ELF-1 (cell line): ENCODE results near the gene GRIK1.

ENCODE experiments used
- DNase-seq: peaks from one replicate; pipeline ENCODE4 v3.0.0-alpha.2; 2016; ENCODE audit warnings: low read depth, low spot score

Gene GRIK1

DNA sequence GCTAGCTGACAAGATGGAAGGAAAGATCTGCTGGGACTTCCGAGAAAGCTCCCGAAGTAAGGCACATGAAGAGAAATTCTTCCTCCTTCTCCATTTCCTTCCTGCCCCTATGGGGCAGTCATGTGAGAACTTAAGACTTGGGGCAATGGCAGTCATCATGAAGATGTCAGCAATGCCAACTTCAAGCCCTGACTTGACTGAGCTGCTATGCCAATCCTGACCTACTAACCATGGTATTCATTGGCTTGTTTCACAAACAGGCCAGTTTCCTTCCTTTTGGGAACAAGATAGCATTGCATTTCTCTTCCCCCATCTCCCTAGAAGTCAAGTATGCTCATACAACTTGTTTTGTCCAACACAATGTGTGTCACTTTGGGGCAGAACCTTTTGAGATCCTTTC, 25.5 kb downstream of the GRIK1 start:
- DNase-seq, result no peak

DNA sequence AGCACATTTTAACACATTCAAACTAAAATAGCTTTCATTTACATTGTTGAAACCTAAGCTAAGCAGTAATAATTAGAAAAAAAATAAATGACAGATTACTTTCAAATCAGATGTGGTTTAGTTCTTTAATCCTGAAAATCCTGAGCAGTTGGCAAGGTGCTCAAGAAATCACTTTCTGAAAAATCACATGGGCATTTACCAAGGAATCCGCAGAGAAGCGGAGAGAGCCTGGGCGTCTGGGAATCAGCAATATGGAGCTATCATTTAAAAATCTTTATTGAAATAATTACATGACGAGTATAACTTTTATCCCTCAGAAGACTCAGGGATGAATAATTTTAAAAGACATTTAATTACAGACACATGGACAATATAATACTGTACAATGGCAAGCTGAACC, 30.2 kb downstream of the GRIK1 start:
- no peak for DNase-seq

DNA sequence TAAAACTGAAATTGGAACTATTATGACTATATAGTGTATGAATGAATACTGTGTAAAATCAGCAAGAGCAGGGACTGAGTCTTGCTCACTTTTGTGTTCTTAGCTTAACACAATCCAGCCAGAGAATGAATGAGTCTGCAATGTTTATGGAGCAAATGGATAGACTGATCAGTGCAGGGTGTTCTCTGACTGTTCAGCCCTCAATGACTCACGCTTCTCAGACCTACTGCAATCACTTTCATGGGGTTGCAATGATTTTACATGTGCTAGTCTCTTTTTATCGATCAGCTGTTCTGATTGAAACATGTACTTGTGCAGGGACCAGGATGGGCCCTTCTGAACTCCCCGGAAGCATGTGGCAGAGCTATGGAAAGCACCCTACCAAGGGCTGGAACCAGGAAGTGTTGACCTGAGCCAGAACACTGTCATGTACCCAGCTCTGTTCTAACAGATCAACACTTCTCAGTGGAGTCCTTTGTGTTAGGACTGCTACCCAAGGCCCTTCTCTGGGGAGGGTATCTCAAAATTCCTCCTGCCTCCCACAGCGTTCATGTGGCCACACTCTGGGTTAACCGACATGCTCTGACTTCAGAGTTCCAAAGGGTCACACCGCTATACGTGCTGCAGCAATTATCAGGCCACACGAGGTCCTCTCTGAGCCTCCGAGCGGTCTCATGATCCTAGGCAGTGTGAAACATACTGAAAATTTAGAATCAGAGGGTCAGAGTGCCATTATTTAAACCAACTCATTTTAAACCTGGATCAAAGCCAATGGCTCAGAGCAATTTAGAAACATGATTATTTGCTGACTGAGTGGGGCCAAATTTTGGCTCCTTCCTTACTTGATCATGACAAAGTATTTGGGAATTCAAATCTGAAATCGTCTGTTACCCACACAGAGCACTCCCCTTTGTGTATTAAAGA, 35.2 kb downstream of the GRIK1 start:
- no peak for DNase-seq

DNA sequence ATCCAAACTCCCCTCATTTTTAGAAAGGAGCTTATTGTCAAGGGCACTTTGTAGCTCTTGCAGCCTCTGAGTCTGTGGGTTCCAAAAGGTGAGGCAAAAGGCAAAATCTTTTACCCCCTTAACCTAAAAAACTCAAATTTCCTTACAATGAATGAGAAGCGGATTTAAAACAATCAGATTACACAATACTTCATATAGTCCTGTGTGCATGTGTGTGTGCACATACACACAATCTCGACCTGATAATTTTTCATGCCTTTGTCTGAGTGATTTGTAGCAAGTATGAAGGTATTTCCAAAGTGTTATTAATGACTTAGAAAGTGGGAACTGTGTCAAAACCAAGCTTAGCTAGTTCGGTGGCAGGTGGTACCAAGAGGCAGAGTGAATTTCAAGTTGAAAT, 42.9 kb downstream of the GRIK1 start:
- DNase-seq, result no peak

DNA sequence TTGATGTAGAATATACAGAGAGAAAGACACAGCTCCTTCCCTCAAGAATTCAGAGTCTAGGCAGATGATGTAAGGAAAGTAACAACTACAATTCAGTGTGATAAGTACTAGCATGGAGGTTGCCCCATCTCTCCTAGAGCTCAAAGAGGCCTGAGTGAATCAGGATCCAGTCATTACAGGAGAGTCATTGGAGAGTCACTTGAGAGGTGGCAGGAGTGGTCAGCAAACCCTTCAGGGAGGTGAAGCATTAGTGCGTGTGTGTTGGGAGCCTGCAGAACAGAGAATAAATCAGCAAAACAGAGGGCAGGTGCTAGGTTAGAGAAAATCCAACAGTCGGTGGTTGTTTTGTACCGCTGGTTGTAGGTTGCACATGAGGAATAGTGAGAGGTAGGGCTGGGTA, 46.1 kb downstream of the GRIK1 start:
- no peak for DNase-seq

DNA sequence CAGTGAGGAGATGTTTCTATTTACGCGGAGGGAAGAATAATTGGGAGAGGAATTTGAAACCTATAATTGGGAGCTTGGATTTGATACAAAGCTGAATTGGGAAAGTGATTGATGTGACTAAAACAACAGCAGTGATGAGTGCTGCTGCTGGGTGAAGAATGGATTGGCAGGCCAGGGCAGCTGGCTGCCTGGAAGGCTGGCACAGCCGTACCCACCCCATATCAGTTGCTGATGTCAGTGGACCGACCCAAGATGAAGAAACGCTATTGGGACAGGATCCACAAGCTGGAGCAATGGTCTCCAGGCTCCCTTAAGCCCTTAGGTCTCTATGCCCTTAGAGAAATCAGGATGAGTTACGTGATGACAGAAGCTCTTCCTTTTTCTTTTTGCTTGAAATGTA, 47.4 kb downstream of the GRIK1 start:
- no peak for DNase-seq

DNA sequence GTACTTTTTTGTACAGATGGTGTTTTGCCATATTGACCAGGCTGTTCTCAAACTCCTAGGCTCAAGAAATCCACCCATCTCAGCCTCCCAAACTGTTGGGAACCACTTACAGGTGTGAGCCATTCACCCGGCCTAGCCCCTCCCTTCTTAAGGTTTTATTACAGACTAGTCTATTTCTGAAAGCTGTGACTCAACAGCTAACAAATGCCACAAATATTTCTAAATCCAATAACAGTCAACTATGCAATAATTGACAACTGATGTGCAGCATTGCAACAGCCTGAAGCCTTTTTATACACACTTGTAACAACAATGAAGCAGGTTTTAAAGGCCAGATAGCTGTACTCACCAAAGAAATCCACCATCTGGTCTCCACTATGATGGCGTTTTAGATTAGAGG, 51.4 kb downstream of the GRIK1 start:
- DNase-seq, result no peak

DNA sequence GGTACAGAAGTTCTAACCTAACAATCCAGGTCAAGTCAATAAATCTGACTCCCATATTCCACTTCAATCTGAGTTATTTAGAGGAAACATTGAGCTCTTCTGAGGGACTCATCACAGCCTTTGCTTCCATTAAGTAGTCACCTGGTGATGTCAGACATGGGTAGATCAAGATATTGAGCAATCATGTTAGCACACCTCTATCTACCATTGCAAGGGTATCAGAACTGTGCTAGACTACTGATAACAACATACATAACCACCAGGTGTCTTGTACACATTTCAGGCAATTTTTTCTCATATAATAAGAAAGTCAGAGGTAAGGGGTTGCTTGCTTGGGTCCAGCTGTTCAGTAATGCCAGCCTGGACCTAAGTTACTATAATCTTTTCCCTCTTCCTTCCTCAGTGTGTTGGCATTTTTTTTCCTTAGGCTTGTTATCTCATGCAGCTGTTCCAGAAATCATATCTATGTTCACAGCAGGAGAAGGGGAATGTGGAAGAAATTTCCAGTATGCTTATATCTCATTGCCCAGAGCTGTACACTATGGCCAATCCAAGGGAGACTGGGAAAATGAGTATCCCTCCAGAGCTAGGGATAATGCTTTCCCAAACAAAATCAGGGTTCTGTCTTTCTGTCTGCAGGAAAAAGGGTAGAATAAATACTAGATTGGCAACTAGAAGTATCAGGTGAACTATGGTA, 52.3 kb downstream of the GRIK1 start:
- DNase-seq, result no peak

DNA sequence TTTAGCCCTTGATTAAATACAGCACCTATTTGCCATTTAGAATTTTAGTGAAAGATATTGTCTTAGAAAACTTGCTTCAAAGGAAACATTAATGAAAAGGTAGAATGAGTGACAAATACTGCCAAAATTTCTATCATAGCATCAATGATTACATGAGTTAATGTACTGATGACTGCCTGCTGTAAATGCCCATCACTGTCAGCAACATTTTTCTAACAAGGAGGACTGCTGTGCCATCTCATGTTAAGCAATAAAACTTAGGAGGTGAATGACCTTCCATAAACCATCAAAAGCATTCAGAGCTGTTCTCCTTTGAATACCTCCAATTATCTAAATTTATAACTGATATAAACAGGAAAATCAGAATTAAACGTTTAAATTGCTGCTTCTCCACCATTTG, 54.3 kb downstream of the GRIK1 start:
- no peak for DNase-seq

DNA sequence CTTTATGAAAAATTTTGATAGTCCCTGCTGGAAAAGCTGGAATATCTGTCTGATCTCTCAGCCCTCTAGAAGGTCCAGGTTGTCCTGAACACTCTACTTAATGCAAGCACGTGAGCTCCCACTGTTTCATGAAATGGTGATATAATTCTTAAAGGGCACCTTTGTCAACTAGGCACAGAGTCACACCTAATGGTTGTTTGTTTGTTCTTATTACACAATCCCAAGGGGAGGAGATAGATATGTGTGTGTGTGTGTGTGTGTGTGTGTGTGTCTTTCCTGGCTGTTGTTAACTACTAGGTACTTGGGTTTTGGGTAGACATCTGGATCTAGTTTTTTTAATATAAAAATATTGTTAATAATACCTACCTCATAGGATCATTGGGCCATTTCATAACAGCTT, 63.9 kb downstream of the GRIK1 start:
- DNase-seq, result no peak

DNA sequence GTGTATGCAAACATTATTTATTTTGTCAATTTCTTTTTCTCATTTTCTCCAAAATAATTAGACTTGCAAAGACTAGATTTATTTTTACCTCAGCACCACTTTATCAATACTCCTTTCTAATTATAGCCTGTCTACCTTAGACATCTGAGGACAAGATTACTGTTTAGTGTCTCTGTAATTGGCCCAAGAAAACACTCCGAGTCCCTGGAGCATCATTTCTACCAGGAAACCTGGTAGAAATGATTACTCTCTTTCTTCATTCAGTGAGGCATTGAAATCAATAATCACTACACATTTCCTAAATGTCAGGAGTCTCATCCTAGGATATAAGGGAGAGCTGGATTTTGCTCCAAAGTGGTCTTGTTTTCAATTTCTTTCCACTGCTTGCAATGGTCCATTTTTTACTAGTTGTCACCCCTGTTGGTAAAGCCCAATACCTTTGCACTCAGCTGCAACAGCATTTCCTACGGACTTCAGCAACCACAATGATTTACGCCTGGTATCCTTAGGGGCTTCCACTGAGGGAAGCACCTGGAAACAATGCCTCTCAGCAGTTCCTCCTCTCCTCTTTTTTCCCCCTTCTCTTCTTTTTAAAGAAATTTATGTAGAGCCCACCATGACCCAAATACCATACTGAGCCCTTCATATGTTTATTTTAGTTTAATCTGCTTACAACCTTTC, 64.6 kb downstream of the GRIK1 start:
- no peak for DNase-seq

DNA sequence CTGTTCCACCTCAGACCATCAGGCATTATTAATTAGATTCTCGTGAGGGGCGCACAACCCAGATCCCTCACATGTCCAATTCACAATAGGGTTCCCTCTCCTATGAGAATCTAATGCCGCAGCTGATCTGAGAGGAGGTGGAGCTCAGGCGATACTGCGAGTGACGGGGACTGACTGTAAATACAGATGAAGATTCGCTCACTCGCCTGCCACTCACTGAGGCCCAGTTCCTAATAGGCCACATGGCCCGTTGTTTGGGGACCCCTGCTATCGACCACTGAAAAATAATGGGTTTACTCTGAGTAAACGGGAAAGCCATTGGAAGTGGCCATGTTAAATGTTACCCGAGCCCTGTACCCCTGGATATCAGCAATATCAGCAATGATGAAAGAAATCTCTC, 65.9 kb downstream of the GRIK1 start:
- no peak for DNase-seq

DNA sequence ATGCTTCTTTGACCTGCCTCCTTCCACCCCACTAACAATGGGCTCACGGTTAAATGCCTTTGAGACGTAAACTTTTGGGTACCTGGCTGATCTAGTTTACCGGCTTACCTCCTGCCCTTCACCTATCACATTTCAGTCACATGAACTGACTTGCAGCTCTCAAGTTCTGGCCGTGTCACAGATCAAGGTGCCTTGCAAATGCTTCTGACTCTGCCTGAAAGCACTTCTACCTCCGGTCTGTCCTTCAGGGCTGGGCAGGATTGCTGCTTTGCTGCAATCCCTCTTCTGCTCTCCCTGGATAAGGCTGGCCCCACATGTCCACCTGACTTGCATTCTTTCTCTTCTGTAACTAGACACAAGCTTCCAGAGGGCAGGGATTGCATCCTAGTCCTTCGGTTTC, 69.0 kb downstream of the GRIK1 start:
- DNase-seq, result no peak

DNA sequence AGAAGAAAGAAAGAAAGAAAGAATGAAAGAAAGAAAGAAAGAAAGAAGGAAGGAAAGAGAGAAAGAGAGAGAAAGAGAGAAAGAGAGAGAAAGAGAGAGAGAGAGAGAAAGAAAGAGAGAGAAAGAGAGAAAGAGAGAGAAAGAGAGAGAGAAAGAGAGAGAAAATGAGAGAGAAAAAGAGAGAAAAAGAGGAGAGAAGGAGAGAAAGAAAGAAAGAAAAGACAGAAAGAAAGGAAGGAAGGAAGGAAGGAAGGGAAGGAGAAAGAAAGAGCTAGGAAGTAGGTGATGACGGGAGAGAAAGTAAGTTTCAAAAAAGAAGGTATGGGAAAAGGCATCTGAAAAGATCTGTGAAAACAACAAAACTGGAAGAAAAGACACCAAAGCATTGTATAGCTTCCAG, 72.0 kb downstream of the GRIK1 start:
- DNase-seq, result no peak

DNA sequence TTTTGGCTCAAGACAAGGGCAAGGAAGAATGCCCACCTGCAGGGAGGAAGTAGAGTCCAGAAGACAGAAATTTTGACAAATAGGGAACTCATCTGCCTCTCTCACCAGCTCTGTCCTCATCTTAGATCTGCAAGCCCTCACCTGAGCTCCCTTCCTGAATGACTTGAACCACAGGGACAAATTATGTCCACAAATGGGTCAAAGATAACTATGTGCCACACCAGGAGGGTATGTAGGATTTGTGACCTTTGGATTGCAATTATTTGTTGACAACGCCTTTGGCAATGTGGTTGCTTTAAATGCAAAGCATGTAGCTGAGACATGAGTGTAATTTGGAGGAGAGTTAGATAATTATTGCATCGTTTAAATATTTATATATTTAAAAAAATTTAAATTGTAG, 79.5 kb downstream of the GRIK1 start:
- DNase-seq, result no peak

DNA sequence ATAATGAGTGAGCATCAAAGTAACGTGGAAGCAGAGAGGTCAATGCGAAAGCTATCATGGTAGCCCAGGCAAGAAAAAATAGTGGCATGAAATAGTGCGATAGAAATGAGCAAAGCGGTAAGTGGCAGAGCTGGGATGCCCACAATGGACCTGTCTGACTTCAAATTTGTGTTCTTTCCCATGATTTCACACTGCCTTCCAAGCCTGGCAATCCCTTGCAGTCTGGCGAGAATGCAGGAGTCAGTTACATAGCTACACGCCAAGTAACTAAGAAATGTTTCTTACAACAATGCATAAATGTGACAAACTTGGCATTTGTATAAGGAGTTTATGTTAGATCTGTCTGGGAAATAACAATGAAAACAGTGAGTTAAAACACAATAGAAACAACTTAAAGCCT, 82.6 kb downstream of the GRIK1 start:
- no peak for DNase-seq

DNA sequence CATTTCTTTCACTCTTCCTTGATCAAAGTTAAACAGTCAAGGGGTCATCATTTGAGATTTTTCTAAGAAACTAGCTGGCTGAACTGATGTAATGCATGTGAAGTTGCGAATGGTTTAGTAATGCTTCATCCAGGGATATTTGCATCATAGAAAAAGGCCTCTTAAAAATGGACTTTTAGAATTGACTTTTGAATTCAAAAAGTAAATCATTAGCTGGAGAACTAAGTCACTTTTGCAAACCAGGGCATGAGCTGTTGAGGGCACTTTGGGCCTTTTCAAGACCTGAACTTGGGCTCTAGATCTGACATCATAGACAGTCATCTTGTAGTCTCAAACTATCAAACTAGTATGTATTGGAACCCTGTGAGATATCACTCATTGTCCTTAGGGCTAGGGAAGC, 85.0 kb downstream of the GRIK1 start:
- no peak for DNase-seq

DNA sequence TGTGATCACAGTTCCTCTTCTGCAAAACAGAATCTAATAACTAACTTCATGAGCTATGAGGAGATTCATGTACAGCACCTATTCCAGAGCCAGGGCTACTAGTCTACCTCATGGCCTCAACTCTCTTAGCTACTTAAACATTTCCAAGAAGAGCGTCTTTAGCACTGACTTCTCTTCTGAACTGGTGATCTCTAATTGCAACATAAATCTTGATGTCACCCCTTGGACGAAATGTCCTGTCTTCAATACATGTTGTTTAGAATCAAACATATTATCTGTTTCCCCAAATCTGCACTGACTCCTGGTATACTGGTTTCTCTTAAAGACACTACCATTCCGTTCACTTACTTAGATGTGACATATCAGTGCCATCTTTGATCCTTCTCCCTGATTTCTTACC, 88.2 kb downstream of the GRIK1 start:
- no peak for DNase-seq

DNA sequence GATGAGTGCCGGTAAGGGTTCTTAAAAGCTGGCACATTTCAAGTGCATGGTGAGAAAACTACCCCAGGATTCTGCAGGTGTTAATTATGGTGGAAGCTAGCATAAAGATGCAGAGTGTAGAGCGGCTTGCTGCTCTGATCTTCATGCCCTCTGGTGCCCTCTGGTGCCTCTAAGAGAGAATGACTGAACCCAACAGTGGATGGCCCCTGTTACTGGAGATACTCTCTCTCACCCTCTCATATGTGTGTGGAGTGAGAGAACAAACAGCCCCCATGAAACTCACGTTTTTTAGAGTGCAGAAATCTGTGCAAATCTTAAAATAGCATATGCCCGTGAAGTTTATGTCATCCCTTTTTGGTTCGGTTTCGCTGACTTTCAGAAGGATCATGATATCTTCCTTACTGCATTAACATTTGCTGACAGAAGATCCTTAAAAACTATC, 90.0 kb downstream of the GRIK1 start:
- DNase-seq, result peak; percentile 40

DNA sequence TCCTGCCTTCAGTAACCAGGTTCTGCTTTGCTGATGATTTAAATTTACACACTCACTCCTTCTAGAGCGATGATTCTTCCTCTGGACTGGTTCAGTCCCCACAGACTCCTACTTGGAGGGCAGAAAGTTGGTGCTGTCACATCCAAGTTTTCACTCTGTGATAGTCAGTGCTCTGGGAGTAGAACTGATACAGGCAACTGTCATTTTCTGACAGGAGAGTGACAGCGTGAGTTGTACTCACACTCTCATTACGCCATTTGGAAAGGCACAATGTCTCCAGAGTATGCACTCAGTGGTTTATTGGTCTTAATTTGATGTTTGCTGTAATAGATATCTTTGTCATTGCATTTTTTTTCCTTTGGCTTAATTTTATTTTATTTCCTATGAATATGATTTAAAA, 96.0 kb downstream of the GRIK1 start:
- no peak for DNase-seq

DNA sequence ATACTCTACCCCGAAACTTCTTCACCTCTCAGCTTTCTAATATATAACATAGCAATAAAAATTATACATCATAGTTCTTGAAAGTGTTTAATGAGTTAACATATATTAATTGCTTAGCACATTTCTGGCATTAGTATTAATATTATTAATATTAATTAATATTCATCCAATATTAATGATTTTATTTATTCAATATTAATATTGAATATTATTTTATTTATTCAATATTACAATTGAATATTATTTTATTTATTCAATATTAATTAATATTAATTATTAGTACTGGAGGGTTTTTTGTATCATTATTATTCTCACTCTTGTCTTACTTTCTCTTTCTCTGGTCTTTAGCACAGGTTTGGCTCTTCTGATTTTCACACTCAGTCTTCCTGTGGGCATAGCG, 105.2 kb downstream of the GRIK1 start:
- DNase-seq, result no peak

DNA sequence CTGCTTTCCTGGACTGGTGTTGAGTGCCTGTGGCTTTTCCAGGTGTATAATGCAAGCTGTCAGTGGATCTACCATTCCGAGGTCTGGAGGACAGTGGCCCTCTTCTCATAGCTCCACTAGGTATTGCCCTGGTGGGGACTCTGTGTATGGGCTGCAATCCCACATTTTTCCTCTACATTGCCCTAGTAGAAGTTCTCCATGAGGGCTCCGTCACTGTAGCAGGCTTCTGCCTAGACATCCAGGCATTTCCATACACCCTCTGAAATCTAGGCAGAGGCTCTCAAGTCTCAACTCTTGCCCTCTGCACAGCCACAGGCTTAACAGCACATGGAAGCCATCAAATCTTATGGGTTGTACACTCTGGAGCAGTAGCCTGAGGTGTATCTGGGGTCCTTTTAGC, 107.6 kb downstream of the GRIK1 start:
- DNase-seq, result no peak
